SIG-M5 treated with dmso at 0.1 percent for 504 hours (cell line): ENCODE data around the gene NAA10.

Source experiments
- DNase-seq: peaks from one replicate; lab custom pipeline; 2025; ENCODE audit not compliant: unreplicated experiment; lab: John Stamatoyannopoulos, UW

NAA10 gene

DNA sequence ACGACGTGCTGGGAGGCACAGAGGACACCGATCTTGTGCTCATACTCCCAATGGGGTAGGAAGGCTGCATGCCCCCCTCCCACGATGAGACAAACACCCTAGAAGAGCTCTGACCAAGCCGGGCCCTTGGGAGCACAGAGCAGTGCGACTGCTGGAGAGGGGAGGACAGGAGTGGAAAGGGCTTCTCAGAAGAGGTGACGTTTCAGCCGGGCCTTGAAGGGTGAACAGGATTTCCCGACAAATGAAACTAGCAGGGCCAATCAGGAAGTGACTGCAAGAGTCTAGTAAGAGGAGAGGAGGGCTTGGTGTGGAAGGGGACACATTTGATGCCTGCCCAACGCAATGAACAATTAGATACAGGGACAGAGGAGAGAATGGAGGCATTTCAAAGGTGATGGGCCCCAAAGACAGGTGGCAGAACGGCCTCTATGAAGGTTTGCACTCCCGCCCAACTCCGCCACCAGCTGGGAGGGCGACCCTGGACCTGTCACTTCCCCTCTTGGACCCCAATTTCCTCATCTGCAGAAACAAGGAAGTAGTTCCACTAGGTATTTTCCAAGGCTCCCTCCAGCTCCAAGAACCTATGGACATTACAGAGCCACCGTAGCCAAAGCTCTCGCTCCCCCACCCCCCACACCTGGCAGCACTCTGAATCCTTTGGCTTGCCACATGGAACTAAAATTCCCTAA lies 32.8 kb upstream of the NAA10 start:
- peak; percentile 28 for DNase-seq

DNA sequence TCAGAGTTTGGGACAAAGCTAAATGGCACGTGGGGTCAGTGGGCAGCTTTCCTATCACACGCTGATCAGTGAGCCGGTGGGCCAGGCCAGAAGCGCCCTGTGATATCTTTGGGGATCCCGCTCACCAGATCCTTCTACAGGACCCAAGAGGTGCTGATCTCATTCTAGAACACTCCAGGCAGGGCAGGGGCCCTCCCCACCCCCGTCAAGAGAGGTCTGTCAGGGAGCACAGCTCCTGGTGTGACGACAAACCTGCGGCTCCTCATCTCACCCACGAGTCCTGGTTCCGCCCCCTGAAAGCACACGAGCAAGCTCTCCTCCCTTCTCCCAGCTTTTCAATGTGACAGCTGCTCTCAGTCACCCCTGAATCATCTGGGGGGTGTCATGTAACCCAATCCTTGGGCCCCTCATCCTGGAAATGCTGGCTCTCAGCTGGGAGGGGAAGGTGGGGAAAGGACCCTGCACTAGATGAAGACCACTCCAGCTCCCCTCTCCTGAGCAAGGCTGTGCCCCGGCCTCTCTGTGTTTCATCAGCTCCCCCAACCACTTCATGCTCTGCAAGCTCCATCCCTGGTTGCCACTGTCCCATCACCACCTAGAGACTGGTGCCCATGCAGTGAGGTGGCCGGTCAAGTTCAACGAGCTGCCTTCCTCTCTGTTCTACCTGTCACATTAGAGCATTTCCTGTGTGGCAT lies 32.2 kb upstream of the NAA10 start:
- DNase-seq, result no peak

DNA sequence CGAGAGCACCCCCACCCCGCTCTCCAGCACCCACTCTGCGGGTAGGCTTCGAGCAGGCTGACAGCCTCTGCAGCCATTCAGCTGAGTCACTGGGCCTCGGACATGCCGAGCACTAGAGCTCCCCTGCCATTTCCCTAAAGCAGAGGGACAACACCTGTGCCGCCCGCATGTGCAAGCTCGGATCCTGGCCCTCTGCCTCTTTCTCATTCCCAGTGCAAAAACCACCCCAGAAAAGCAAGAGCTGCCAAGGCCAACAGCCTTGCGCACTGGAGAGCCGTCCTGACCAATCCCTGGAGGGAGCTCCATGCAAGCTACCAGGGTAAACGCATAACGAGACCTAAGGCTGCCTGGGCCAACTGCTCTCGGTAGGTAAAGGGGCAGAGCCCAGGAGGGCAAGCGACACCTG lies 31.4 kb upstream of the NAA10 start:
- no peak for DNase-seq

DNA sequence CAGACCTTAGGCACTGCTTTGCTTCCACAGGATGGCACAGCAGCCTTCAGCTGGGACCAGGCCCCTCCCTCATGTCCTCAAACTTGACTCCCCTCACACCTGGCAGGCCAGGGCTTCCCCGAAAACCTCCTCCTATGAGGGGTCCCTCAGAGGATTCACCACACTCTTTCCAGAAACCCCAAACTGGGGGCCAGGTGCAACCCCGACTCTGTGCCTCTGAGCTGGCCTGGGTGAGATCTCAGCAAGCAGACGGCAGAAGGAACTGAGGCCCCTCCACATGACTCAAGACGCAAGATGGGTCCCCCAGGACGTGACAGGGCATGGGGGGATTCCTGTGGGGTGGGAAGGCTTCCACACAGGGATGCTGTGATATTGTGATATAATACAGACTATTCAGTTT lies 30.6 kb upstream of the NAA10 start:
- DNase-seq, result no peak

DNA sequence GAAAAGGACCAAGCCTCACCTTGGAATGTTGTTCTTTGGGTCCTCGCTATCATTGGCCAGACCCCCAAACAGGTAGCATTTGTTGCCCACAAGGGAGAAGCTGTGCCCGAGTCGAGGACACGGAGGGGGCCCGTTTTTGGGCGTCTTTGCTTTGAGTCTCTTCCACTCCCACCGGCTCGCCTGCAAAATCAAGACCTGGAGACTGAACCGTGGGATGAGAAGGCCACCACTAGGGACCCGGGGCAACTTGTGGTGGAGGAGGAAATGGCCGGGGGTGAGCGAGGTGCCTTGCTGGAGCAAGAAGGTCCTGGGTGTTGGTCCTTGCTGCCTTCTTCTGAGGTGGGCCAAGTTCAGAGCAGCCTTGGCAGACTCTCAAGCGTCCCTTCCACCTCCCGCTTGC lies 29.3 kb upstream of the NAA10 start:
- DNase-seq, result no peak

DNA sequence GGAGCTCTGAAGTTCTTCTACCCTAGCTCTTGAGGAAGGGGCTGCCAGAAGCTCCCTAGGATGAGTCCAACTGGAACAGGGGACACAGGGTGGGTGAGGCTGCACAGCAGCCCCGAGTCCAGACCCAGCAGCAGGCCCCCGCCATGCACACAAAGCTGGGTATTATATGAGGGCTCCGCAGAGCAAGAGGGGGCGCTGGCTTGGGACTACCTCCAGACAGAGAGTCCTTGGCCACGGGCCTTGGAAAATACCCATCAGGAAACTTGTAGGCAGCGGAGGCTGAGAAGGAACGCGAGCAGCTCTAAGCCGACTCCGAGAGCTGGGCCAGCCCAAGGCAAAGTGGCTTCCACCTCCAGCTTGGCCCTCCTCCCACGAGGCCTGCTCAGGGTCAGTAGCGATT lies 28.7 kb upstream of the NAA10 start:
- DNase-seq, result no peak

DNA sequence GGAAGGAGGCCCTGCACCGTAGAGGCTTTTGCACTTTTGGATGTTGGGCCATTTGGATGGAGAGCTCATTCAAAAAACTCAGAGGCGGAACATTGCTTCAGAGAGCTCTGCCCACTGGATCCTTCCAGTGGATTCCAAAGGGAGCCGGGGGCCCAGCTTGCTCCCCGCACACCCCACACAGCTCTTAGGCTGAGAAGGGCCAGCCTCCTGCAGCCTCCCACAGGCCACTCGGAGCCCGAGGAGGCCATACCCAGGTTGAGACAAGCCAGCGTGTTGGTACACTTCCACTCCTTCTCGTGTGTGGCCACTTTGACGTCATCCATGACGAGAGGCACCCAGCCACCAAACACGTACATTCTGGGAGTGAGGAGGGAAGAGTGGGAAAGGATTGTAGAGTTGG lies 26.5 kb upstream of the NAA10 start:
- DNase-seq, result no peak

DNA sequence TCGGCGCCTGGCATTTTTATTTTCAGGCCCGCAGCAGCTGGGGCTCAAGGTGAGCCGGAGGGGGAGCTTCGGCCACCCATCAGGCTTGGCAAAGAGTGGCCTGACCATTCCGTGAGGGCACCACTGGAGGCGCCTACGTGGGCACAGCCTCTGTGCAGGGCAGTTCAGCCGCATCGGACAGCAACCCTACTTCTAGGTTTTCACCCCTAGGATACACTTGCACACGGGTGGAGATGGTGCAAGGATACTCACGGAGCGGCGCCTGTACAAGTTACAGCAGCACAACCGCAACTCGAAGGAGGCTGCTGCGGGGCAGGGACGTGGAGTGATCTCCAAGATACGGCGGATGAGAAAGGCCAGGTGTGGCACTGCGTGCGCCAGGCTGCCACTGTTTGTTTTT lies 25.9 kb upstream of the NAA10 start:
- DNase-seq, result no peak

DNA sequence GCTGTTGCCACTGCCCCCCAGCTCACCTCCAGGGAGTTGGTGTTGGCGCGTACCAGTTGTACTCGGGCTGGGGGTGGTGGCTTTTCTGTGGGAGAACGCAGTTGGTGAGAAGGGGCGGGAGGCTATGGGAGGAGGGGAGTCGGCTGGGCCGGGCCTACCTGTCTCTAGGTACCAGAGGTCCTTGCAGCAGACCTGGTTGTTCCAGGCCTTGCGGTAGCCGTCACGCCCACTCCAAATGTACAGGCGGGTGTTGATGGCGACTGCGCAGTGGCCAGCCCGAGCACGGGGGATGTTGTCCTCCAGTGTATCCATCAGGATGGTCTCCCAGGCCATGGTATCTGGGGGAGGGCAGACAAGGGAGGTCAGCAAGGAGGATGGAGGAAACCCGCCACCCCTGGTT lies 25.2 kb upstream of the NAA10 start:
- no peak for DNase-seq

DNA sequence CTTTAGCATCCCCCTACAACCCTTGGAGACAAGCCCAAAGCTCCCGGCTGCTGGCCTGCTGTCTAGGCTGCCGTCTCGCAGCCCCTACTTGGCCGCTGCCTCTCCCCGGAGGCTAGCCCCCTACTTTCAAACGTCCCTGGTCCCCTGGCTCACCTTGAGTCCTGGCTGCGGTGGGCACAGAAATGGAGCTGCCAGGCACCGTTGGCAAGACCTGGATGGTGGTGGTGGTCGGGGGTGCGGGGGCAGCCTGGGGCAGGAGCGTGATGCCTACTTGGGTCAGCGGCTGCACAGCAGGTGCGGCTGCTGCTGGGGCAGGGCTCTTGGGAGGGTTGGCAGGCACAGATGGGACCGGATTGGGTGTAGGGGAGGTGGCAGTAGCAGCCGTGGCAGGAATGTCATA lies 24.8 kb upstream of the NAA10 start:
- DNase-seq, result no peak

DNA sequence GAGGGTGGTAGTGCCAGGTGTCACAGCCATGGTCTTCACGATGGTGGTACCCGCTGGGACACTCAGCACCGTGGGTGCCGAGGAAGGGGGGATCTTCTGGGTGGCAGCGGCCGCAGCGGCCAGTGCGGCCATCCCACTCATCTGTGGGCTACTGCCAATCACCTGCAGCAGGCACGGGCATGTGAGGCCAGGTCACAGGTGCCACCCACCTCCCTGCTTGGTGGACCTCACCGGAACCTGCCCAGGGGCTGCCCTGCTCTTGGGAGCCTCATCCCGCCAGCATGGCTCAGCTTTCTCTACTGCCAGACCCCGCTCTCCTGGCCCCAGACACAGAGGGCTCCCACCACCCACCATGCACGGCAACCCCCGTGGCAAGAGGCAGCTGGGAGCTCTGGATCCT lies 23.8 kb upstream of the NAA10 start:
- DNase-seq, result no peak

DNA sequence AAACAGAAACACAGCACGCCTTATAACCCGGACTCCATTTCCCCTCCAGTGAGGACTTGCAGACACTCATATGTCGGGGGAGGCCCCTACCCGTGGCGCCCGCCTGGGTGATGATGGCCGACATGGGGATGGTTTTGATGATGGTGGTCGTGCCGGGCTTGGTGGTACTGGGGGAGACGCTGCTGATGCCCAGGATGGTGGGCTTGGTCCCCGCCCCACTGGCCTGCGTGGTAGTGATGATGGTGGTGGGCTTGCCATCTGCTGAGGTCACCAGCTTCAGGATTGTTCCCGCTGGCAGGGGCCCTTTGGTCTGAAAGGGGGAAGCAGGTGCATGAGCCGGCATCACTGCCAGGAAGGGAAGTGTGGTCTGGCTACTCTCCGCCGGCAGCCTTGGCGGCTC lies 22.4 kb upstream of the NAA10 start:
- no peak for DNase-seq

DNA sequence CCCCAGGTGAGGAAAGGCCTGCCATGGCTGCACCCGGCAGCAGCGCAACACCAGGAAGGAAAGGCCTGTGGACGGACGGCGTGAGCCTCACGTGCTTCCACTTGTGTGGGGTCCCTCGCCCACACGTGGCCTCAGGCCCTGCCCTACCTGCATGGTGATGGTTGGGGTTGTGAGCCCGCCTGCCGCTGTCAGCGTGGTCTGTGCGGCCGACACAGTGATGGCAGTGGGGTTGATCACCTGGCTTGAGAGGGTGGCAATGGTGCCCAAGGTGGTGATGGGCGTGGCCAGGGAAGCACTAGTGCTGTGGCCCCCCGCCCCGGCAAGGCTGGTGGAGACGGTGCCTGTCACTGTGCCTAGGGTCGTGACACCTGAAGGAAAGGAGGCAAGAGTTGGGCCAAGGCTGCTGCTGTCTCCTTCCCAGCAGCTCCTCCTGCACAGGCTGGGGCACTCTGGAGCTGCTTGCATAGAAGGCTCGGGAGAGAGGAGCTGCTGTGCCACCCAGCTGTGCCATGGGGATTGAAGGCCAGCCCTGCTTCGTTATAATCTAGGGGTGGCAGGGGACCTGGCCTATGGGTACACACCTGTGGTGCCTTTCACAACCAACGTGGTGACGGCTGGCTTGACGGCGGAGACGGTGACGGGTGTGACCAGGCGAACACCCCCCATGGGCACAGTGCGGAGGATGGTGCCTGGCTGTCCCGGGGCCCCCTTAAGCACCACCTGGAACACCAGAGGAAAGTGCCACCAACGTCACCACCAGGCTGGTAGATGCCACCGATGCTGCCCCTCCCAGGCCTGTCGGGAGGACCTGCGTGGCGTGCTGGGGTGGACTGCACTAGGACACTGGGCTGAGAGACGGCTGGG lies 21.4 kb upstream of the NAA10 start:
- DNase-seq, result no peak

DNA sequence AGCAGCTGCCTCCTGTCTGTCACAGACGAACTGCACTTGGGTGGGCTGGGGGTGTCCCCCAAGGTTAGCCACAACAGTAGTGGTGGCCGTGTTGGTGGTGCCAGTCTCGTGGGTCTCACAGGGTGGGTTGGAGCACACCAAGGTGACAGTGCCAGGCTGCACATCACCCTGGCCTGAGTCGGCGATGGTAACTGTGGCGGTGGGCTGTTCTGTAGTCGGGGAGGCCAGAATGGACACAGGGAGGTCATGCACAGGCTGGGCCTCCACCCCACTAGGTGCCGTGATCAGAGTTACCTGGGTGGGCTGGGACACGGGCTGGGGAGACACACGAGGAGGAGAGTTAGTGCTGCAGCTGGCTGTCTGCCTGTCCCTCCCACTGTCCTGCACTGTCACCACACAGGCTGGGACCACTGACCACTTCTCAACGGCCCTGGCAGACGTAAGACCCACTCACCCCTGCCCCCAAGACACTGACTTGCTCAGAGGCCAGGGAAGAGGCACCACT lies 20.4 kb upstream of the NAA10 start:
- no peak for DNase-seq

DNA sequence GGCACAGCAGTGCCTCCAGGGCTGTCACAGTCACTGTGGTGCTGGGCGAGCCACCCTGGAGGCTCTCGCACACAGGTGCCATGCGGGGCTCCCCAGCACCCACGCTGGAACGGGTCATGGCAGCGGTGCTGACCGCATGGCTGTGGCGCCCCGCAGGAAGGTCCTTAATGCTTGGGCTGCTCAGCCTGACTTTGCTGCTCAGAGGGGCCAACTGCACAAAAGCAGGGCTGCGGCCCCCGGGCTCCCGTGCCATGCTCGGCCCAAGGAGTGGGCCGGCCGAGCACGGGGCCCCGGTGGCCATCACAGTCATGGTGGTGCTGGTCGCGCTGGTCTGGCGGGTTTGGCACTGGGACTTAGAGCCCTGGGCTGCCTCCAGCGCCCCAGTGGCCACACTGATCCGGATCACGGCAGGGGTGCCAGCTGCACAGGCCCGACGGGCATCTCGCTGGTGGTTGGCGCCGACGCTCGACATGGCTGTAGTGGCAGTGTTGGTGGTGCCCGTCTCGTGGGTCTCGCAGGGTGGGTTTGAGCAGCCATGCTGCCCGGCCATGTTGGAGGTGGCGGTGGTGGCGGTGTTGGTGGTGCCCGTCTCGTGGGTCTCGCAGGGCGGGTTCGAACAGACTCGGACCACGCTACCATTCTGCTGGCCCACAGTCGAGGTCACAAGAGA lies 19.9 kb upstream of the NAA10 start:
- DNase-seq, result no peak

DNA sequence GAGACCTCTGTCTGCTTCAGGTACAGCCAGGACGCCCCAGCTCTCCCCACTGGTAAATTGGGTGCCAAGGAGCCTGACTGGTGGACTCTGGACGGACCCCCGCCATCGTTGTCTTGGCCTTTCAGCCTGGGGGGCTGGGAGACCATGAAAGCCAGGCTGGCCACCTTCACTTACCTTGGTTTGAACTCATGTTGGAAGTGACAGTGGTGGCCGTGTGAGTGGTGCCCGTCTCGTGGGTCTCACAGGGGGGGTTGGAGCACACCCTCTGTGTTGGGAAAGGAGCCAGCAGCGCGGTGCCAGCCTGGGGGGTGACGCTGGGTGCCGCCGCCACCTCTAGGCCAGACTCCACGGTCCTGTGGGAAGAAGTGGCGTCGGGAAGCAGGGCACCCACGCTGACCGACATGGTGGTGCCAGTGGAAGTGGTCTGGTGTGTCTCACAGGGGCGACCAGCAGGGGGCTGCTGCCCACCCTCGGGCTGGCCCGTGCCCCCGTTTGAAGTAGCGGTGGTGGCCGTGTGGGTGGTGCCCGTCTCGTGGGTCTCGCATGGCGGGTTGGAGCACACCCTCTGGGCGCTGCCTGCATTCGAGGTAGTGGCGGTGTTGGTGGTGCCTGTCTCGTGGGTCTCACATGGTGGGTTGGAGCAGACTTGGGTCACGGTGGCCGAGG lies 19.2 kb upstream of the NAA10 start:
- DNase-seq, result no peak

DNA sequence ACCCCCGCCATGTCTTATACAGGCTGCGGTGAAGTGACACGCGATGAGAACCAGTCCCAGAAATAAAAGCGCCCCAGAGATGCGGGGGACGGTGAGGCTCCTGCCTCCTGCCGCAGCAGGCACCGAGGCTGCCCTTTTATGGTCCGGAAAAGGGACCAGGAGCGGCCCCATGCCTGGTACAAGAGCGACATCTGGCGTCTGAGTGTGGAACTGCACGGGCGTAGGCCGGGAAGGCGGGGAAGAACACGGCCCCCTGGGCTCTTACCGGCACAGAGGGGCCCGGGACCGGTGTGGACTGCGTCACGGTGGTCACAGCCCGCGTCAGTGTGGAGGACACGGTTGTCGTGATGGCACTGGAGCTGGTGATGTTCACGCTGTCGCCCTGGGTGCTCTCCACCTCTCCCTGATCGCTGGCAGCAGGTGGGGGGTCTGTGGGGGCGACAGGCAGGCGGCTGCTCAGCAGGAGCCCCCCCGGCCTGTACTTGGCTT lies 18.5 kb upstream of the NAA10 start:
- DNase-seq, result peak; percentile 40

DNA sequence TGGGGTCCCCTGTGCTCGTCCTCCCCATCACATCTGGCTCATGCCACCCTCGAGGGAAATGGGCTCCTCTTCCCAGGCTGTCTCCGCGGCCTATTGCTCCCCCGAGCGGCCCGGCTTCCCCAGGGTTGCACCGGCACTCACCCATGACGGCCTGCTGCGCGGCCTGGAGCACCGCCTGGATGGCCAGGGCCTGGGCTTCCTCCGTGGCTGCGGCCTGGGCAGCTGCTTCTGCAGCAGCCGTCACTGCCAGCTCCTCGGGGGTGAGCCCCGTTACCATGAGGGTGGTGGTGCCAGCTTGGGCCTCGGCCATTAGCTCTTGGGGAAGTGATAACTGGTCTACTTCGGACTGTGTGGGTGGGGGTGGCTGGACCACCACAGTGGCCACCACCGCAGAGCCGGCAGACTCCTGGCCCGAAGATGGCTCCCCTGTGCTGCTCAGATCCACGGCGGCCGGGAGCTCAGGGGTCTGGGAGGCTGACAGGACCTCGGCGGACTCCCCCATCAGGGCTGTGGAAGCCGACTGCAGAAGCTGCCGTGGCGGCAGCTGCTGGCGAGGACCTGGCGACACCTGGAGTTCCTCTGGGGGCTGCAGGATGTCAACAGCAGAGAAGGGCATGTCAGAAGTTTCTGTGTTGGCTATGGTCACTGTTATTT lies 17.7 kb upstream of the NAA10 start:
- no peak for DNase-seq

DNA sequence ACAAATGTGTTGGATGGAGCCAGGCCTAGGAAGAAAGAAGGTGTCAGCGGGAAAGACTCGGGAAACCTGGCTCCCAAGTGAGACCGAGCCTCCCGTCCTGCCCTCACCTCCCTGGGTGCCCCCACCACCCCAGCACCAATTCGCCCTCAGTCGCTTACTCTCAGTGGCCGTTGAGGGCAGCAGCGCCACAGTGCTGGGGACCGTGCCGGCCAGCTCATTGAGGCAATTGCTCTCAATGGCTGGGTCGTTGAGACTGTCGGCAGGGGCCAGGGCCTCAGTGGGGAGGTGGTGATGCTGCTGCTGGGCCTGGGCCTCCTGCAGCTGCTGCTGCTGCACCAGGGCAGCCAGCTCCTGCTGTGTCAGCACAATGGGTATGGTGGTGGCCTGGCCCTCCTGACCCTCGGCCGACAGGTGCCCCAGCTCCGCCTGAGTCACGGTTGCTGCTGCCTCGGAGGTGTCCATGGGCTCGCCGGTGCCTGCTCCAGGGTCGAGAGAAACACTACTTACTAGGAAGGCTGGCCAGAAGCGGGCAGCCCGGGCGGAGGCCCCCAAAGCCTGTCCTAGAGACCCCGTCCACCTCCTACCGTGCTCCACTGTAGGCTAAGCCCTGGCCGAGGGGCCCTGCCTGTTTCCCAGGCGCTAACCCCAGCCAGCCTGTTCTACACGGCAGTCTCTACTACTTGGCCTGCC lies 17.0 kb upstream of the NAA10 start:
- no peak for DNase-seq

DNA sequence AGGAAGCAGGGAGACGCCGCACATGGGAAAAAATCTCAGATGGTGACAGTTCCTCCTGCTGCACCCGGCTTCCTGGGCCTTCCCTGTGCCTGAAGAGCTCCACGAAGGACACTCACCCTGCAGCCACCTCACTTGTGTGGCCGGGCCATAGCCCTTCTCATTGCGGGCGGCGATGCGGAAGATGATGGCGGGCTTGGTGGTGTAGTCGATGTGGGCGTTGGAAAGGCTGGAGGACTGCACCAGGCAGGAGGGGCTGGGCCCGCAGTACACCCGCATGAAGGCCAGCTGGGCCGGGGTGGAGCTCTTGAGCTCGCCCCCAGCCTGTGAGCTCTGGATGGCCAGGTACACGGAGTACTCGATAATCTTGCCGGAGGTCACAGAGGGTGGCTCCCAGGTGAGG lies 15.3 kb upstream of the NAA10 start:
- no peak for DNase-seq
